Middle frontal gyrus (tissue), 1 donor: ENCODE data around the gene POFUT1.
"Not testable (repeated sequence)": the region's sequence is repeated elsewhere in the genome, so short reads cannot be mapped to it uniquely, and the experiment has no call there.

Experiments used
- DNase-seq: peaks from one replicate; pipeline ENCODE4 v3.0.0-alpha.2; 2015; ENCODE audit warnings: low spot score; ENCODE audit errors: extremely low spot score

The POFUT1 gene

DNA sequence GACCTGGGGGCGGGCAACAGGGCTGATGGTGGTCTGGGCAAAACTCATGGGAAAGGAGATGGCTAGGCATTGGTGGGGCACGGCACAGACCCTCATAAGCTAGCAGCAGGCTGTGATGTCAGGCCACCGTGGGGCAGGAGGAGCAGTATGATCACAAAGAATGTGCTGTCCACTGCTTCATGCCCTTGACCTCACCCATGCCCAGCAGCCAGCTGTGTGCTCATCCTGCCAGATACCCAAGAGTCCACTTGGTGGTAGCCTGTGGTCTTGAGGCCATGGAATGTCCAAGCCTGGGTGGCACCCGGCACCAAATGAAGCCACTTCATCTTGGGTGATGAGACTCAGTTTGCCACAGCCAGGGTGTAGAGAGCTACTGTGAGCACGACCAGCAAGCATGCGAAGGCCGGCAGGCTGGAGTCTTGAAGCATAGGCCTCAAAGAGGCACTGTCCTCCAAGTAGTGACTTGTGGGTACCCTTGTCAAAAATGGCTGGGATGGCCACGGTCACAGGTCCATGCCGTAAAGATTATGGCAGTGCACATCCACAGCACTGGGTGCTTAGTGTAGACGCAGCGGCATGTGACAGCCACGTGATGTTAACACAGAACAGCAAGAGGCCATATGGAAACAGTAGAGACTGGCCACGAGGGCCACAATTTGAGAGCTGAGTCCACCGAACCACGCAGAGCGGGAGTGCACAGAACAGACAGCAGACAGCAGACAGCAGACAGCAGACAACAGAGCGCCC, 19.1 kb upstream of the POFUT1 start:
- DNase-seq: no peak

DNA sequence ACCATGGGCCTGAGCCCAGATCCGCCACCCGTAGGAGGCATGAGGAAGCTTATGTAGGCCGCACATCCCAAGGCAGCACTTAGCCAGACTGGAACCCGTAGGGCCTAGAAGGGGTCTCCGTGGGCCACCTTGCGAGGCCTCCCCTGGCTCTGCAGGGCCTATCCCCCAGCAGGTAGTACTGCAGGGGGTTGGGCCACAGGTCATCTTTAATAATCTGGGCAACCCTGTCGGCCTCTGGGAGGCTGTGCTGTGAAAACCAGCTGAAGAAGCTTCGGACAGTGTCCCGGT, 18.6 kb upstream of the POFUT1 start:
- no peak for DNase-seq

DNA sequence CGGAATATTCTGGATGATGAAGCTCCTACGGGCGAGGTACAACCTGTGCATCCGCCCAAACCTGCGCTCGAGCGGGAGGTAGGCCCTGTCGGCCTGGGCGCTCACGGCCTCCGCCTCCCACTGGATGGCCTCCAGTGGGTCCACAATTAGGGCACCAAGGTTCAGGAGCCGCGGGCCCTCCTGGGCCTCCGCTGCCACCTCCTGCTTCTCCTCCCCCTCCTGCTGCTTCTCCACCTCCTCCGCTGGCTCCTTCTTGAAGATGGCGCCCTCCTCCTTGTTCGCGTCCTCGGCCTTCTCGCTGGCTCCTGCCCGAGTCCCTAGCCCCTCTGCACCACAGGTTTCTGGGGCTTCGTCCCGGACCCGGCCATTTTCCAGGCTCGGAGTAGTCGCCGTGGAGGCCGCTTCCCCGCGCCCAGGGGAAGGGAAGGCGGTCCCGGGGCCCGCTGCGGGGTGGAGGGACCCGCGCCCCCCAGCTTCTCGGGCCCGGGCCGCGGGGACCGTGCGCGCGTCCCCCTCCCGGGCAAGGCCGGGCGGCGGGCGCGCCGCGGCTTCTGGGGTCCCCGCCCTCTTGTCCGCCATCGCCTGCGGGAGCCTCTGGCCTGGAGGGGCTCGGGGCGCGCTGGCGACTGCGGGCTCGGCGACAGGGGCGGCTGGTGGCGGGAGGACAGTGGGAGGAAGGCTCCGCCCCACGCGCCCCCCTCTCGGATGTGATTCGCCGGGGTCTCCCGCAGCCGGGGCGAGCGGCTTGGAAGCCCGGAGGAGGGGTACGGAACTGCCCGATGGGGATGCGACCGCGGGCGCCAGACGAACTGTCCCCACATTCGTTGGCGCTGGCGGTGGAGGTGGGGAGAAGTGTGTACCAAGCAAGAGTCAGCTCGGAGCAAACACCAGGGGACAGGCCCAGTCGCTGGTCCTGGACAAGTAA, 17.7 kb upstream of the POFUT1 start:
- no peak for DNase-seq

DNA sequence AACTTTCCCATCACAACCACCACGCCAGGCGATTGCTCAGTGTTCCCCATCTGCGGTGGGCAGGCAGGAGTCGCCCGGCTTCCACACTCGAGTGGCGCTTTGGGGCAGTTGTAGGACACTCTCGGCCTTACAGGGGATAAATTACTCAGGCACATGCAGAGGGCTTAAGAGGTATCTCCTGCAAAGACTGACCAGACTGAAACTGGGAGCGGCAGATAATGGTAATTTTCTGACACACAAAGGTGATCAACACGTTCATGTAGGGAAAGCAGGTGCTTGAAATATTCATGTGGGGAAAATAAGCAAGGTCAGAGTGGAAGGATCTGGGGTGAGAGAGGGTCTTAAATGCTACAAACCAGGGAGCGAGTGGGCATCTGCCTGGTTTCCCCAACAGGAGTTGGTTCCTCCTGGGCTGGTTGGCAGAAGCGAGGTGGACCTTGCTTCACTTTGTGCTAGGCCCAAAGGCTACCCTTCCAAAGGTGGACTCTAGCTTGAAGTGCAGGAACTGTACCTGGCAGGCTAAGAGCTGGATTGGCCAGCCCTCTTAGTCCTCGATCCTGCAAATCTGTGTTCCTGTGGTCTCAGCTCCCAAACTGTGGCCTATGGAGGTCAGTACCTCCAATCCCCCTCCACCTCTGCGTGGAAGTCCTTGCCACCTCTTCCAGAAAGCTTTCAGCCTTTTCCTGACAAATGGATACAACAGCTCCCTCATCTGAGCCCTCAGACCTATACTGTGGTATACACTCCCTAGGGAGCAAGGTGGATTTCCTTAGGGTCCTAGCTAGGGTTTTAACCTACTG, 16.9 kb upstream of the POFUT1 start:
- no peak for DNase-seq

DNA sequence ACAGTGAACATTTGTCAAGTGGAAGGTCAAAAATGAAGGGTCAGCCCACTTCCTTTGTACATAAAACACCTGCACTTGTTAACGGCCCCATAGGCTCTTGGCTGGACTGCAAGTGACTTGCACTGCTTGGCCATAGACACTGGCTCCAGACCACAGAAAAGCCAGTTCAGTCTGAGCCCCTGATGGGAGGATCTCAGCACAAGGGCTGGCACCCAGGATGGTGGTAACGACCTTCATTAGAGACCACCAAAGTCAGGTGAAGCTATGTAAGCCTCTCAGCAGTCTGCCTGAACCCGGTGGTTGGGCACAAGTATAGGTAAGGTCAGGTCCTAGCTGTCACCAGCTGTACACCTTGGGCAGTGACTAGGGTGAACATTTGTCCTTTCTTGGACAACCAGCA, 16.3 kb upstream of the POFUT1 start:
- no peak for DNase-seq

DNA sequence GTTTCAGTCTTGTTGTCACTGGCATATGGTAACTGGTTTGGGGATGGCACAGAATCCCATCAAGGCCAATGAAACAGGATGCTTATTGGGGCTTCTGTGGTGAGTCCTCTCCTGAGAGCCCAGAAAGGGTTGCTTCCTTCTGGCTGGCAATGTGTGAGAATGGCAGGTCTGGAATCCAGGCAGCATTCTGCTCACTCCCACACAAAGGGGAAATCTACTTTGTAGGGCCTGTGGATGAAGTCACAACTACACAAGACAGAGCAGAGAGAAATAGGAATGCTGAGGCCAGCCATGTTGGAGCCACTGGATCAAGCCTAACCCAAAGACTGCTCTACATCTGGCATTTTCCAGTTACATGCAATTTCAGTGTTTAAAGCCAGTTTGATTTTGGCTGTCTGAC, 15.8 kb upstream of the POFUT1 start:
- DNase-seq: no peak

DNA sequence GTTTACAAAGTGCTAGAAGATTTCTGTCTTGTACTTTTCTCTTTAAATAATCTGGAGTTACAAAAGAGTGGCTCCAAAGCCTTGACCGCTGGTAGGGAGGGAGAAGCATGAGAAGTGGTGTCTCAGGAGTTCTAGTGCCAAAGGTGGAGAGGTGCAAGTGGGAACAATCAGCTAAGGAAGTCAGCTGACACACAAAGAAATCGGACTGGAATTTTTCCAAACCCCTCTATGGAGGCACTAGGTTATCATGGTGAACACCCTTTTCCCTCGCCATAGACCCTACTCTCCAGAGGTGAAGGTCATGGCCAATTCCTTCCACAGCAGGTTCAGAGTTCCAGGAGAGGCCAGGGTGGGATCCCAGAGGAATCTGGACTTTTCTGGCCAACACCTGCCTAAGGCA, 15.0 kb upstream of the POFUT1 start:
- no peak for DNase-seq

DNA sequence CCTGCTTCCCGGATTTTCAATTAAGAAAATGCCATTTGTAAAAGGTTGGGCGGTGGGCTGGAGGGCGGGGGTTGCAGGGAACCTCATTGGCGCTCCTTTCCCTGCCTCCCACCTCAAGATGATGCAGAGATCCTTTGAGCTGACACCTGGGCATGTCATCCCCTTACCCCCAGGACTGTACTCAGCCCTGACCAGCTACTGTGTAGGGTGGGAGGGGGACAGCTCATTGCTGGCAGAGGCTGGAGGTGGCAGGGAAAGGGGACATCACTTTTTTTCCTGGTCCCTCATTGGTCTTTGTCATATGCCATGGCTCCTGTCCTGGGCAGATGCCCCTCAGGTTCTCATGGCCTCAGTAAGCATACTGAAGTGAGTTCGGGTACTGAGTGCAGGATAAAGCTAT, 14.3 kb upstream of the POFUT1 start:
- DNase-seq: not testable (repeated sequence)

DNA sequence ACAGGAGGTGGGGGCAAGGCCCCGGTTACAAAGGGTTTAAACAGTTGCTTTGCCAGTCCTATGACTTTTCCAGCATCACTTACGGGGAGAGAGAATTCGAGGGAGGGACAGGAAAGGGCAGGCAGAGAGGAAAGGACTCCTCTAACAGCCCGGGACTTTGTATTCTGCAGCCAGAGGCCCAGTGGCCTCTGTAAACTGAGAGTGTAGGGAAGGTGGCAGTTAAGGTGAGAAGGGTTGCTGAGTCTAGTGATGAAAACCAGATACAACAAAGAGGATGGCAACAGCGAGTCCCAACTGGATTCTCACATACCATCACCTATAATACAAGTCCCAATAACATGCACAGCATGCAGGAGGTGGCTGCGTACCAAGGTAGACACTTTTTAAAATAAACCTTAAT, 13.7 kb upstream of the POFUT1 start:
- DNase-seq: no peak

DNA sequence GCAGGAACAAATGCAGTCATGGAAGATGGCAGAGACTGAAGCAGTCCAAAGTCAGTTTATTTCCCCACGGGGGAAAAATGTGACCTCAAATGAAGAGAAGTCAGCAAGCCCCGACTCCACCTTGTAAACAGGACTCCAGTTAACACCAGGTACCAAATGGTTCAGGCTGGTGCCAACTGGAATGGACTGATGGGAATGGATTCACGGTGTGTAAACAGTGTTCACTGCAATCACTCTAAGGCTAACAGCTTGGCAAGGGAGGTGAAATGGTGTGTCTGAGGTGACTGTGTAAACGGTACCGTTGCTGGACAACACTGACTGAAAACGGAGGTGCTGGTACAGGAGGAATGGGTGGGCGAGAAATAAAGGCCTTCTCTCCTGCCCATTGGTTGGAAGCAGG, 12.1 kb upstream of the POFUT1 start:
- no peak for DNase-seq

DNA sequence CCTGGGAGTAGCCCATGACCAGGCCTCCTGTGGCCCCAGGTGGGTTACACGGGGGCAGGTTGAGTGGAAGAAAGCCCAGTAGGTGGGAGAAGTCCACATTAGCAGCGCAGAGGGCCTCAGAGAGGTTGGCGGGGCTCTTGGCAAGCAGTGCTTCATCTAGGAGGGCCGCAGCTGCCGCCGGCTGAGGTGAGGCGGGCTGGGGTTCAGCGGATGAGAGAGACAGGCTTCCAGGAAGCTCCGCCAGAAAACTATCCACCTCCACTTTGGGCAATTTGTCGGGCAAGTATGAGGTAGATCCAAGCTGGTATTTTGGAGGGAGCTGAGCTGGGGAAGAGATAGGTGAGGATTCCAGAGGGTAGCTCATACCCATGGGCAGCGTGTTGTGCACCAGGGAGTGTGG, 11.1 kb upstream of the POFUT1 start:
- not testable (repeated sequence) for DNase-seq

DNA sequence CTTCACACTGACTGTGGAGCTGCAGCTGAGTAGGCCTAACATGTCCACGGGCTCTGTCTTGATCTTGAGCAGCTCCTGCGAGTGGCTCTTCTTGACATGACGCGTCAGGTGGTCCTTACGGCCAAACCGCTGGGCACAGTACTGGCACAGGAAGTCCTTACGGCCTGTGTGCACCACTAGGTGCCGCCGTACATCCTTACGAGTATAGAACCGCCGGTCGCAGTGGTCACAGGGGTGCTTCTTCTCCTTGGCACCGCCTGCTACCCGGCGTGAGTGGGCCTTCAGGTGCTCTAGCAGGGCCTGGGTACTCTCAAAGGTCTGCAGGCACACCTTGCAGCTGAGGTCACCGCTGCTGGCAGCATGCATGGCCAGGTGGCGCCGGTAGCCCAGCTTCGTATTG, 10.5 kb upstream of the POFUT1 start:
- DNase-seq: not testable (repeated sequence)

DNA sequence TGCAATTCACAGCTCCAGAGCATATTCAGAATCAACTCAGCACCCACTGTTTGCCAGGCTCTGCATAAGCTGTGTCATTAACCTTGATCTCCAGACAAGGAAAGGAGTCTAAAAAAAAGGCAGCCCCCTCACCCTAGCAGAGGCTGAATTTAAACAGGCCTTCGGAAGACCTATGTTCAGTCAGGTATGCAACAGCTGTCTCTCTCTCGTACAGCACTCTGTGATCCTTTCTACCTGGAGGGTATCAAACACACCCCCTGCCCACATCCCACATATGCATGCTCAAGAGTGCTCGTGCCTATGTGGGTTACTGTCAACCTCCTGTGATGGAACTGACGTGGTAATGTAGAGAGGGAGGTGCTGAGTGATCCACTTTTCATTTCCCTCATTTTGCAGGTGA, 8.7 kb upstream of the POFUT1 start:
- DNase-seq: no peak

DNA sequence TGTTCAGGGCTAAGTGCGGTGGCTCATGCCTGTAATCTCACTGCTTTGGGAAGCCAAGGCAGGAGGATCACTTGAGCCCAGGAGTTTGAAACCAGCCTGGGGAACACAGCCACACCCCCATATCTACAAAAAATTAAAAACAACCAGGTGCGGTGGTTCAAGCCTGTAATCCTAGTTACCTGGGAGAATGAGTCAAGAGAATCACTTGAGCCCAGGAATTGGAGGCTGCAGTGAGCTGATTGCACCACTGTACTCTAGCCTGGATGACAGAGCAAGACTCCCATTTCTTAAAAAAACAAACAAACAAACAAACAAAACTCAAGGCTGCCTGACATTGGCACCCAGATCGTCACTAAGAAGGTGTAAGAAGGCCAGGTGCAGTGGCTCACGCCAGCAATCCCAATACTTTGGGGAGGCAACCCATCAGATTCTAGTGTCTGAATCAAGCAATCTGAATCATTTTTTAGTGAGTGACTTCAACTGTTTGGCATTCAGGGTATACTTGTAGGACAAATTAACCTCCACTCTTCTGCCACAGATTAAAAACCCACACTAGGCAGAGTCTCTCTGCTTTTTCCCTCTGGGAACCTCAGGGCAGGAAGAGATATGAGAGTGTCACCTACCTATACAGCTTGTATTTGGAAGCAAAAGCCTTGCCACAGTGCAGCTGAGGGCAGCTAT, 6.2 kb upstream of the POFUT1 start:
- no peak for DNase-seq

DNA sequence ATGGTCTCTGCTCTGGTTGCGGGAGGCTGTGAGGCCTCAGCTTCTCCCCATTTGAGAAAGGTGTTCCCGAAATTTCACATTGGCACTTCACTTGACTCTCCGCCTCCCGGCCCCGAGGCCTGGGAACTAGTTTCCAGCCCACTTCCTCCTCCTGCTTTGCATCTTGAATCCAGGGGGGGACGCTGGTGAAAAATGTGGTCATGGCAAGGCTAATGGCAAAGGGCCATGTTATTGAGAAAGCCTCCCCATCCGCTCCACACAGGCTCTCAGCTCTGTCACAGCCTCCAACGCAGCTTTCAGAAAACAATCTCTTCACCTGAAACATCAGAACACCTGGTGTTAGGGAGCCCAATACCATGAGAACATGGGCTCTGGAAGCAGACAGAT, 5.7 kb upstream of the POFUT1 start:
- no peak for DNase-seq

DNA sequence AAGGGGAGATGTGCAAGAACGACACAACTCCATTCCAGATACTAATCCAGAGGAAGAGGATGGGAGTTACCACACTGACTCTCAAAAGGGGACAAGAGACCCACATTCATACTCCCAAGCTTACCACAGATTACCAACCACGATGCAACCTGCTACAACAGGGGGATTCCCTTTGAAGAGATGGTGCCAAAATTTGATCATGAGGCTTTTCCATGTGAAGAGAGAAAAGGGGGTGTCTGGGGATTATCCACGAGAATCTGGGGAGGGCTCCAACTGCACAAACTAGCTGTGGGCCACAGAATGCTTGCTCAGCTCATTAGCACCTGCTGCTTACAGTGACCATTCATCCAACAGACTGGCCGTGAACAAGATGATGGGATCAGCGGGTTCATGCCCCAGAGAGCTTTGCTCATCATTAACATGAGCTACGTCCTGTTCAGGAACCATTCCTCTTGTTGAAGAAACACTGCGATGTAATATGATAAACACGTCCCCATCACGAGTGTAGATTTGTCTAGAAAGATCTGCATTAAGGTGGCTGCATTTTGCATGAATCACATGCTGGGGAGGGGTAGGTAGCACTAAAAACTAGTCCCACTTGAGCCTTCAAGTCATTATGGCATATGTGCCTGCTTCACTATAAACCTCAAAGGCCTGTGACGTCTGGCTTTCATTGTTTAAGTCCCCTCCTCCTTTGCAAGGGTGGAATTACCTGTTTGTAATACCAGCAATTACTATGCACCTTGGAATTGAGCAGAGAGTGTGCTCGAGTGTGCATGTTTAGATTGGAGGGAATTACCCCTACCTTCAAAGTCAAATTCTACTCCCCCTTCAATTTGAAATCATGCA, 4.1 kb upstream of the POFUT1 start:
- no peak for DNase-seq

DNA sequence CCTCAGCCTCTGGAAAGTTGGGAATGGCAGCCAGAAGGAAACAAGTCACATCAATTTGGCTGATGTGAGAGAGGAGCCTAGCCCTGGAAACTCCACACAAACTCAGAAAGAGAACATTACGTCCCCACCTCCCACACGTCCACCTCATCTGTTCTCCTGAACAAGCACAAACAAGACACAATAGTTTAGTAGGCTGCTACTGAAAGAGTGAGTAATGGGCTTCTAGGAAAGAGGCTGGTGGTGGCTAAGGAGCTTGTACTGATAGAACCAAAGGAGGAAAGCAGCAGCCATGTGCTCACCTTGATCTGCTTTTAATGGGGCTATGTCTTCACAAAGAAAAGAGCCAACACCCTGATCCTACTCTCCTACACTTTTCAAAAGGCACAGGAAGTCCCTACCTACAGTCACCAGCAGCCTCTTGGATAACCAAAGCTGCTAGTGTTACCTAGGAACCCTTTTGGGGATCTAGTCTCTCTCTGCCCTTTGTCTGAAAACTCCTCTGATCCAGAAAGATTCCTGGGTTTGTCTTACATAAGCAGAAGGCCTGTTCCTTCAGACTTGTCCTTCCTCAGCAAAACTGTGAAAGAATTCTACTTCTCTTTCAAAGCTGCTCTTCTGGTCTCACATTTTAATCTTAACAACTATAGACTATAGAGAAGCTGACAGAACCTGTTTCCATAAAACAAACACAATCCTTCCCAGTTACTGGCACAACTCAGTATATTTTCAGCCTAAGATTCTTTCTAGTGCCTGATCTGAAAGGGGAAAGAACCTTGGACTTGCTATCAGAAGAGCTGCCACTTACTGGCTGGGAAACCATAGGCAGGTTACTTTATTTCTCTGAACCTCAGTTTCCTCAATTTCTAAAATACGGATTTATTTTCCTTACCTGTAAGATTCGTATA, 3.2 kb upstream of the POFUT1 start:
- no peak for DNase-seq

DNA sequence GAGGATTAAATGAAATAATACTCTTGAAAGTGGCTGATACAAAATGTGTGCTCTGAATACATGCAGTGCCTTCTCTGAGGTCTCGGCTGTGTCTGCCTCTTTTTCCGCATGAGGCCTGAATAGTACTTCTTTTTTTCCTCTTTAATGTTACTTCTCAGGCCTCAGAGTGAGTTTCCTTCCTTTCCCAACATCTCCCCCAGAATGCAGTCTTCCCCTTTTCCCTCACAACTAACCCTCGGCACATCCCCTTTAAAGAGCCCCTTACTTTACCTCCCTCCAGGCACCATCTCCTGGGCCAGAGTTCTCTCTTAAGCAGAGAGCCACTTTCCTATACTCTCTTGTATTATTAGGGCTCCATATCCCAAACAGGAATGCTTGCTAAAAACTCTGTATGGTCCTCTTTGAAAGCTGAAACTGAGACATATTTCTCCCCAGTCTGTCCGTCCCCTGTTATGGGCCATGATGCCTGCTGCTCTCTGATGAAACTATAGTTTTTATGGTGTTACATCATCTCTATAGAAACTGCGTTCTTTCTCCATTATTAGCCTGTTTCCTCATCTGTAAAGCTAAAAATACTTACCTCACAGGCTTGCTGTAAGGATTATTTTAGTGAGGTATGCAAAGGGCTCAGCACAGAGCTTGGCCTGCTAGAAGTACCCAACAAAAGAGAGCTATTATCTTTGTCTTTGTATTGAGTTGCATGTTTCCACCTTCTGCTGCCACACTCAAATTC, 2.4 kb upstream of the POFUT1 start:
- DNase-seq: no peak
